Fibroblast of villous mesenchyme (primary cell): Measurements from ENCODE around the gene CSF3. TPM values are rescaled to one million over a fixed set of nuclear protein-coding genes. Genes with fewer than 3 reads are reported as not detected.

Experiments
- DNase-seq: peaks from one replicate; pipeline ENCODE4 v3.0.0-alpha.2; 2010; ENCODE audit warnings: low read depth
- H3K4me3 ChIP-seq: 2 replicates; pipeline ENCODE4 v1.5.1; 2011; ENCODE audit warnings: low read depth, mild to moderate bottlenecking, low read length
- total RNA-seq: library from RNA; depleted of rRNA; stranded (reverse); fragments of >200 nt; gene quantifications from 2 replicates; pipeline ENCODE4 v1.2.3, GENCODE V29; 2012
- TF ChIP-seq, protein P1 (sequence below): IDR thresholded peaks from 2 replicates; pipeline ENCODE4 v1.5.1; 2012; ENCODE audit warnings: low read depth, mild to moderate bottlenecking, low read length; ENCODE audit not compliant: insufficient read depth

The CSF3 gene
- total RNA-seq, 1 donor, result 4.3 TPM

DNA sequence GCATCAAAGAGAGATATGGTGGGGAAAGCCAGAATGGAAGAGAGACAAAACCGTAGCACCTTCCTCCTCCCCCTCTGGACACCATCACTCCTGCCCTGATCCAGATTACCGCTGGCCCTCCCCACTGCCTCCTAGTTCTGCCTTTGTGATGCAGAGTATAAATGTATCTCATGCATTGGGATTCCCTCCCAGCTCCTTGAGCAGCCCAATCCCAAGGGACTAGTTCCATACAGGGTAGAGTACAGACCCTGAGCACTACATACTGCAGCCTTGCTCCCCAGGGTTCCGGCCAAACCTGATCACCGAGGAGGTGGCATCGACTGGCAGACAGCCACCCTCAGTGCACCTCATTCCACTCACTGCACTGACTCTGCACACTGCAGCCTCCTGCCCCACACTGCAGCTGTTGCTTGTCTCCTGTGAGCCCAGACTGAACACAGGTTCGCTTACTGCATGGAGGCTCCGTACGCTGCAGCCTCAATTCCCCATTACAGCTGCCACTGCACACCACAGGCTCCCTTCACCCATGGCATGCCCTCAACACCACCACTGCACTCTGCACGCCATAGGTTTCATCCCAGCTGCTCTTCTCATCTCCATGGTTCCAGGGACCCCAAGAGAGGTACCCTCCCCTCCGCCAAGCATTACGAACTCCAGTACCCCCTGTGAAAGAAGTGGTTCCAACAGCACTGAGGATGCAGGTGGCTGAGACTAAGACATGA, 45.8 kb downstream of the CSF3 start:
- no peak overlapping the region for H3K4me3 ChIP-seq
- TF ChIP-seq, protein P1, sequence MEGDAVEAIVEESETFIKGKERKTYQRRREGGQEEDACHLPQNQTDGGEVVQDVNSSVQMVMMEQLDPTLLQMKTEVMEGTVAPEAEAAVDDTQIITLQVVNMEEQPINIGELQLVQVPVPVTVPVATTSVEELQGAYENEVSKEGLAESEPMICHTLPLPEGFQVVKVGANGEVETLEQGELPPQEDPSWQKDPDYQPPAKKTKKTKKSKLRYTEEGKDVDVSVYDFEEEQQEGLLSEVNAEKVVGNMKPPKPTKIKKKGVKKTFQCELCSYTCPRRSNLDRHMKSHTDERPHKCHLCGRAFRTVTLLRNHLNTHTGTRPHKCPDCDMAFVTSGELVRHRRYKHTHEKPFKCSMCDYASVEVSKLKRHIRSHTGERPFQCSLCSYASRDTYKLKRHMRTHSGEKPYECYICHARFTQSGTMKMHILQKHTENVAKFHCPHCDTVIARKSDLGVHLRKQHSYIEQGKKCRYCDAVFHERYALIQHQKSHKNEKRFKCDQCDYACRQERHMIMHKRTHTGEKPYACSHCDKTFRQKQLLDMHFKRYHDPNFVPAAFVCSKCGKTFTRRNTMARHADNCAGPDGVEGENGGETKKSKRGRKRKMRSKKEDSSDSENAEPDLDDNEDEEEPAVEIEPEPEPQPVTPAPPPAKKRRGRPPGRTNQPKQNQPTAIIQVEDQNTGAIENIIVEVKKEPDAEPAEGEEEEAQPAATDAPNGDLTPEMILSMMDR, result no peak
- no peak for DNase-seq

DNA sequence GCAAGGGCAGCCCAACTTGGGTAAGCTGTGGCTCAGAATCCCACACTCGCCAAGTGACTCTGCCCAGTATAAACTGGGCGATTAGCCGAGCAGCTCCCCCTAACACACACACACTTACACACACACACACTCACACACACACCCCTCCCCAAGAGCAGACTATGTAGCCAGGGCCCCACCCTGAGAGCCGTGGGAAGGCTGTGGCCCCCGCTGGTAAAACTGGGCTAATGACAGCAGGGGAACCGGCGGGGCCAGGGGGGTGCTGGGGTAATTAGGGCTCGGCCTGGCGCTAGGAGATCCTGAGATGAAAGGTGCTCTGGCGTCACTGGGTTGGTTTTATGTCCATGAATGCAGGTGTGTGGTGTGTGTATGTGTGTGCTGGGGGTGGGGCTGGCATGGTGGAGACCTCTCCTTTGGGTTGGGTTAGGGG, 46.4 kb downstream of the CSF3 start:
- TF ChIP-seq, protein P1, result no peak
- no peak overlapping the region for H3K4me3 ChIP-seq
- no peak for DNase-seq

DNA sequence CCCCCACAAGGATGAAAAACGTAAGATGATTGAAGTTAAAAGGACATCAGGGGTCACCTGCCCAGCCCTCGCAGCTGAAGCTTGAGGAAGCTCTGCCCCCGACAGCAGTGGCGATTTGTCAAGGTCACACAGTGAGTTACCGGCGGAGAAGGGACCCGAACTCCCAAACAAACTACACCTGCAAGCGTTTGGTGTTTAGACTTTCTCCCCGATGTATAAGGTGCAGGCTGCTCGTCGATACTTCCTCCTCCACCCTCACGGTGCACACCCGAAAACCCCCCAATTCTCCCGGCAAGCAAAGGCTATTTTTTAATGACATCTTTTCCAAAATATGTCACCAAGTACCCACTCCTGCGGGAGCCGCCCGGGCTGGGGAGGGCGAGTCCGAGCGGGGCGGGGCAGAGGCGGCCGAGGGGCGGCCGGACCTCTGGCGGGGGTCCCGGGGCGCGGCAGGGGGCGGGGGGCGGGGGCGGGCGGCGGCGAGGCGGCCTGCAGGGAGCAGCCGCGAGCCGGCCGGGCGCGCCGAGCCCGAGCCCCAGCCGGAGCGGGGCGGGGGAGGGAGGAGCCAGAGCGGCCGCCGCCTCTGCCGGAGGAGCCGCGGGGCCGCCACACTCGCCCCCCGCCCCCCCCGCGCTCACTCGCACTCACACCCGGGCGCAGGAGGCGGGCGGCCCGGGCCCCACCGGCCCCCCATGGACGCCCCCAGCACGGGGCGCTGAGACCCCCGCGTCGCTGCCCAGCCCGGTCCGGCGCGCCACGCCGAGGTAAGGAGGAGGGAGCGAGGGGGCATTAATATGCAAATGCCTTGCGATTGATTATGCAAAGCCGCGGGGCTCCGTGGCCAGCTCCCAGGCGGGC, 47.3 kb downstream of the CSF3 start, which contains the start of gene THRA:
THRA (plus strand) TSS at position 637 of the 858 bp plus-strand sequence. CDS start 11,524 bp downstream, outside the sequence.
- peak within 1 kb of the TSS; percentile 92 for H3K4me3 ChIP-seq
- DNase-seq, result peak; percentile 41
- TF ChIP-seq, protein P1, result peak; percentile 9

DNA sequence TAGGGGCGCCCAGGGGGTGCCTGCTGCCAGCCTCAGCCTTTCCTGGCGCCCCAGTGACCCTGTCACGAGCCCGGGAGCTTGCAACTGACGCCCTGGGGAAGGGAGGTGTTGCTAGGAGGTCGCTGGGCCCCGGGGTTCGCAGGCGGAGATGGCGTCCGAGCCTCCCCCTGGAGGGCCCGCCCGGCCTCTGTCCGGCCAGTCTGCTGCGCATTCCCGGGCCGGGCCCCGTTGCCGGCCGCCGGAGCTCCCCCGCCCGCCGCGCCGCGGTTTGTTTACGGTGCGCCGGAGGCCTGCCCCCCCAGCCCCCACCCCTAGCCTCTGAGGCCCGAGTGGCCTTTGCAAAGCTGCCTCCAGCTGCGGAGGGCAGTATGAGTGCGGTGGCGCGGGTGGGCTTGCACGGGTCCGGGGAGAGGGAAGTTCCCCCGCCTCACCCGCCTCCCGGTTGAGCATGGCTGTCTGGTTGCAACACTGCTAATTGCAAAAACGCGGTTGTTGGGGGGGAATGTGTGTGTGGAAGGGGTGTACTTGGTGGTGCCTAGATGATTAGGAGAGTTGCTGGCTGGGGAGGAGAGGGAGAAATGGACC, 48.0 kb downstream of the CSF3 start:
- TF ChIP-seq, protein P1, result no peak
- DNase-seq, result peak; percentile 61

DNA sequence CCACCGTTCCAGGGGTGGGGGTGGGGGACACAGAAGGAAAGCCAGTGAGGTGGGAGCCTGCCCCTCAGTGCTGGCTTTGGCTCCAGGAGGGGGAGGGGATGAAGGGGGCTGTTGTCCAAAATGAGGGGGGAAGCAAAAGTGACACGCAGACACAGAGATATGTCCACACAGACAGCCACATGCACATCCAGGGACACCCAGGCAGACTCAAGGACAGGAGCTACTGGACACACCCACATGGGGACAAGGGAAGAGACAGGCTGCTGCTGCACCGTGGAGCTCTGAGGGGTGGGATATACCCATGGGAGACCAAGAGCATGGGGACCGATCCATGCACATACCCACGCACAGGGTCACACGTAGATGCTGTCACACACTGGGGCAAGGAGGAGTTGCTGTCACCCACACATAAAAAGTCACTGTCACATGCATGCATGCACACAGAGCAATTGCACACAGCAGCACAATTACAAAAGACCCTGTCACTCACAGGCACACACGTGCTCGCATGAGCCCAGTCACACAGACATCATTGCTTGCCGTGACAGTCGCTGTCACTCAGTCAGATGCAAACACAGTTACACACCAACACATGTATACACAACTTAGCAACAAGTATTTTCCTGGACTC, 48.8 kb downstream of the CSF3 start:
- TF ChIP-seq, protein P1, result no peak
- no peak for DNase-seq
- H3K4me3 ChIP-seq, result peak overlapping the region; percentile 92

More for the DNA sequence above, 48.0 kb downstream of the CSF3 start:
- peak overlapping the region; percentile 92 for H3K4me3 ChIP-seq
